Activated CD8-positive, alpha-beta memory T cell treated with anti-CD3 and anti-CD28 coated beads for 48 hours (primary cell): ENCODE data around the gene AJM1.
"Not testable (repeated sequence)": the region's sequence is repeated elsewhere in the genome, so short reads cannot be mapped to it uniquely, and the experiment has no call there.

Source experiments
- DNase-seq, 3 experiments: peaks; one replicate each; pipeline ENCODE4 v3.0.0-alpha.2; 2020; ENCODE audit warnings: low read depth in 2 of 3, low spot score in 2 of 3

AJM1 gene

GRCh38 chr9:136843159-136843800, 1.0 kb downstream of the AJM1 start:
- not testable (repeated sequence) for DNase-seq

GRCh38 chr9:136843801-136844740, 1.8 kb downstream of the AJM1 start:
- peak in 2 of 3 experiments; percentile 50 to 60 for DNase-seq

- no peak for DNase-seq
These were observed 2.6 kb downstream of the AJM1 start for GRCh38 chr9:136844761-136845464.

GRCh38 chr9:136845465-136846260, 3.4 kb downstream of the AJM1 start:
- no peak for DNase-seq

GRCh38 chr9:136846376-136847087, 4.3 kb downstream of the AJM1 start:
- DNase-seq = no peak

GRCh38 chr9:136847088-136847825, 5.0 kb downstream of the AJM1 start:
- no peak for DNase-seq

- peak; percentile 60 to 72 (median 69) for DNase-seq
These were observed 5.6 kb downstream of the AJM1 start for GRCh38 chr9:136847826-136848392.

- no peak for DNase-seq
These were observed 6.2 kb downstream of the AJM1 start for GRCh38 chr9:136848393-136849037.

- DNase-seq = peak; percentile 87 to 95 (median 93)
These were observed 7.0 kb downstream of the AJM1 start, which contains the start of gene PHPT1 for GRCh38 chr9:136849038-136849959. Gene PHPT1 (plus strand): TSS chr9:136849409. CDS start chr9:136849431, 22 bp downstream.

- DNase-seq = no peak
These were observed 7.9 kb downstream of the AJM1 start for GRCh38 chr9:136849960-136850865.

- no peak for DNase-seq
These were observed 8.8 kb downstream of the AJM1 start for GRCh38 chr9:136850866-136851775.

GRCh38 chr9:136851941-136852663, 9.8 kb downstream of the AJM1 start, which contains the start of gene MAMDC4:
Gene MAMDC4 (plus strand): TSS chr9:136852346. CDS start chr9:136852417, 71 bp downstream.
- DNase-seq = no peak

- DNase-seq = no peak
These were observed 10.7 kb downstream of the AJM1 start for GRCh38 chr9:136852664-136853595.
